ENCODE data around the gene CPEB1.
"Not testable (repeated sequence)": the region's sequence is repeated elsewhere in the genome, so short reads cannot be mapped to it uniquely, and the experiment has no call there.

The CPEB1 gene

GRCh38 chr15:82540055-82540983, 106.8 kb downstream of the CPEB1 start, which contains the start of gene RPS17:
Gene RPS17, minus strand, starts transcription at chr15:82540457. Its CDS starts 29 bp downstream, at chr15:82540428.
- DNase-seq: no peak

- DNase-seq: no peak
Observed at GRCh38 chr15:82539691-82540054, 107.5 kb downstream of the CPEB1 start.

GRCh38 chr15:82538961-82539690, 108.0 kb downstream of the CPEB1 start:
- DNase-seq: no peak

- no peak for DNase-seq
Observed at GRCh38 chr15:82537351-82537908, 109.7 kb downstream of the CPEB1 start.

- no peak for DNase-seq
Observed at GRCh38 chr15:82536409-82537350, 110.5 kb downstream of the CPEB1 start.

- DNase-seq: no peak
Observed at GRCh38 chr15:82535566-82536408, 111.4 kb downstream of the CPEB1 start.

GRCh38 chr15:82535151-82535550, 112.0 kb downstream of the CPEB1 start:
- DNase-seq: not testable (repeated sequence)

- not testable (repeated sequence) for DNase-seq
Observed at GRCh38 chr15:82534457-82534861, 112.7 kb downstream of the CPEB1 start.

- no peak for DNase-seq
Observed at GRCh38 chr15:82533801-82534200, 113.4 kb downstream of the CPEB1 start.

- DNase-seq: no peak
Observed at GRCh38 chr15:82532991-82533481, 114.1 kb downstream of the CPEB1 start.

- DNase-seq: no peak
Observed at GRCh38 chr15:82532383-82532990, 114.7 kb downstream of the CPEB1 start.

- DNase-seq: no peak
Observed at GRCh38 chr15:82531496-82532382, 115.4 kb downstream of the CPEB1 start.

- no peak for DNase-seq
Observed at GRCh38 chr15:82530606-82531379, 116.4 kb downstream of the CPEB1 start.

GRCh38 chr15:82530006-82530405, 117.2 kb downstream of the CPEB1 start:
- no peak for DNase-seq

GRCh38 chr15:82513587-82513986, 133.6 kb downstream of the CPEB1 start:
- DNase-seq: not testable (repeated sequence)

- not testable (repeated sequence) for DNase-seq
Observed at GRCh38 chr15:82507693-82508092, 139.5 kb downstream of the CPEB1 start.

GRCh38 chr15:82507087-82507486, 140.1 kb downstream of the CPEB1 start:
- DNase-seq: not testable (repeated sequence)

- not testable (repeated sequence) for DNase-seq
Observed at GRCh38 chr15:82505842-82506241, 141.3 kb downstream of the CPEB1 start.

- not testable (repeated sequence) for DNase-seq
Observed at GRCh38 chr15:82504074-82504473, 143.1 kb downstream of the CPEB1 start.

Measured in NCI-H1694 (cell line).